ENCODE data around the gene RPIA. TPM values are rescaled to one million over a fixed set of nuclear protein-coding genes. Genes with fewer than 3 reads are reported as not detected.
"Not testable (repeated sequence)": the region's sequence is repeated elsewhere in the genome, so short reads cannot be mapped to it uniquely, and the experiment has no call there.

Gene RPIA
- total RNA-seq, 1 donor from 2014 or later: 43.9 TPM

- intact Hi-C loops (cut with micrococcal nuclease): no loop called here
Measured at GRCh38 chr2:88729061-88729745, 37.7 kb downstream of the RPIA start.

GRCh38 chr2:88733155-88733902 lies 41.9 kb downstream of the RPIA start:
- intact Hi-C loops (cut with micrococcal nuclease): no loop called here

GRCh38 chr2:88735133-88735532 lies 43.7 kb downstream of the RPIA start:
- intact Hi-C loops (cut with micrococcal nuclease): loop anchor here (5.0 kb wide), 1 partner anchor 137 kb away; no protein-coding TSS in a partner anchor

- intact Hi-C loops (cut with micrococcal nuclease): loop anchor here (5.0 kb wide), 1 partner anchor 136 kb away; no protein-coding TSS in a partner anchor
Measured at GRCh38 chr2:88735853-88736252, 44.4 kb downstream of the RPIA start.

- intact Hi-C loops (cut with micrococcal nuclease): loop anchor here (5.0 kb wide), 1 partner anchor 136 kb away; no protein-coding TSS in a partner anchor
Measured at GRCh38 chr2:88736437-88736836, 45.0 kb downstream of the RPIA start.

- intact Hi-C loops (cut with micrococcal nuclease): loop anchor here (5.0 kb wide), 1 partner anchor 135 kb away; no protein-coding TSS in a partner anchor
Measured at GRCh38 chr2:88737385-88737784, 45.9 kb downstream of the RPIA start.

GRCh38 chr2:88738271-88738670 lies 46.8 kb downstream of the RPIA start:
- intact Hi-C loops (cut with micrococcal nuclease): loop anchor here (5.0 kb wide), 1 partner anchor 134 kb away; no protein-coding TSS in a partner anchor

GRCh38 chr2:88739985-88740600 lies 48.6 kb downstream of the RPIA start:
- intact Hi-C loops (cut with micrococcal nuclease): loop anchor here (1.0 to 5.0 kb wide), 3 partner anchors 91 to 179 kb away; no protein-coding TSS in a partner anchor

GRCh38 chr2:88746929-88747490 lies 55.5 kb downstream of the RPIA start:
- intact Hi-C loops (cut with micrococcal nuclease): no loop called here

GRCh38 chr2:88747990-88748389 lies 56.5 kb downstream of the RPIA start:
- intact Hi-C loops (cut with micrococcal nuclease): no loop called here

- intact Hi-C loops (cut with micrococcal nuclease): no loop called here
Measured at GRCh38 chr2:88751768-88752167, 60.3 kb downstream of the RPIA start.

- intact Hi-C loops (cut with micrococcal nuclease): no loop called here
Measured at GRCh38 chr2:88753833-88754584, 62.5 kb downstream of the RPIA start.

GRCh38 chr2:88754585-88755320 lies 63.3 kb downstream of the RPIA start:
- intact Hi-C loops (cut with micrococcal nuclease): no loop called here

GRCh38 chr2:88755836-88756235 lies 64.4 kb downstream of the RPIA start:
- intact Hi-C loops (cut with micrococcal nuclease): no loop called here

GRCh38 chr2:88757025-88757424 lies 65.6 kb downstream of the RPIA start:
- intact Hi-C loops (cut with micrococcal nuclease): no loop called here

GRCh38 chr2:88758702-88759101 lies 67.2 kb downstream of the RPIA start:
- intact Hi-C loops (cut with micrococcal nuclease): not testable (repeated sequence)

GRCh38 chr2:88760819-88761598 lies 69.5 kb downstream of the RPIA start:
- intact Hi-C loops (cut with micrococcal nuclease): no loop called here

- intact Hi-C loops (cut with micrococcal nuclease): no loop called here
Measured at GRCh38 chr2:88764141-88764849, 72.8 kb downstream of the RPIA start.

- intact Hi-C loops (cut with micrococcal nuclease): no loop called here
Measured at GRCh38 chr2:88764850-88765153, 73.3 kb downstream of the RPIA start.

All from T-helper 2 cell treated with Interferon-gamma antibody and Interleukin-4, amounts not matched to agents 100 ng/mL and 5 ng/mL, for 36 hours (primary cell).